GM12873 (cell line): ENCODE data around the gene KLK11.

ENCODE experiments used
- TF ChIP-seq, protein P1 (sequence below): IDR thresholded peaks from 2 replicates; pipeline ENCODE4 v1.5.1; 2012; ENCODE audit warnings: low read depth, mild to moderate bottlenecking, moderate library complexity, low read length, control low read depth; ENCODE audit not compliant: insufficient read depth; ENCODE audit errors: missing control alignments

Gene KLK11

DNA sequence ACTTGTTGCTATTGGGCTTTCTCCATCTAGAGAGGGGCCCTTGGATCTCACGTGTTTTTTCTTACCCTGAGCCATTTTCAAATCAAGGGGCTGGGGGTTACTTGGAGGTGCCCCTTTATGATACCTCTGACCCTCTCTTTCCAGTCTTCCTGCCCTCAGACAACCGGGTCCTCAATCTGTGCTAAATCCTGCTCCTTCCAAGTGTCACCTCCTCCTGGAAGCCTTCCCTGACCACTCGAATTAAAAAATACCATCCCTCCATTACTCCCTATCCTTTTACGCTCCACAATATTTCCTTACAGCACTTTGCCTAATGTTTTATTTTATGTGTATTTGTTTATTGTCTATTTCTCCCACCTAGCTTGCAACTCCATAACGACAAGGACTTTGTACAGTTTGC lies 28.4 kb downstream of the KLK11 start:
- TF ChIP-seq, protein P1, sequence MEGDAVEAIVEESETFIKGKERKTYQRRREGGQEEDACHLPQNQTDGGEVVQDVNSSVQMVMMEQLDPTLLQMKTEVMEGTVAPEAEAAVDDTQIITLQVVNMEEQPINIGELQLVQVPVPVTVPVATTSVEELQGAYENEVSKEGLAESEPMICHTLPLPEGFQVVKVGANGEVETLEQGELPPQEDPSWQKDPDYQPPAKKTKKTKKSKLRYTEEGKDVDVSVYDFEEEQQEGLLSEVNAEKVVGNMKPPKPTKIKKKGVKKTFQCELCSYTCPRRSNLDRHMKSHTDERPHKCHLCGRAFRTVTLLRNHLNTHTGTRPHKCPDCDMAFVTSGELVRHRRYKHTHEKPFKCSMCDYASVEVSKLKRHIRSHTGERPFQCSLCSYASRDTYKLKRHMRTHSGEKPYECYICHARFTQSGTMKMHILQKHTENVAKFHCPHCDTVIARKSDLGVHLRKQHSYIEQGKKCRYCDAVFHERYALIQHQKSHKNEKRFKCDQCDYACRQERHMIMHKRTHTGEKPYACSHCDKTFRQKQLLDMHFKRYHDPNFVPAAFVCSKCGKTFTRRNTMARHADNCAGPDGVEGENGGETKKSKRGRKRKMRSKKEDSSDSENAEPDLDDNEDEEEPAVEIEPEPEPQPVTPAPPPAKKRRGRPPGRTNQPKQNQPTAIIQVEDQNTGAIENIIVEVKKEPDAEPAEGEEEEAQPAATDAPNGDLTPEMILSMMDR: no peak

DNA sequence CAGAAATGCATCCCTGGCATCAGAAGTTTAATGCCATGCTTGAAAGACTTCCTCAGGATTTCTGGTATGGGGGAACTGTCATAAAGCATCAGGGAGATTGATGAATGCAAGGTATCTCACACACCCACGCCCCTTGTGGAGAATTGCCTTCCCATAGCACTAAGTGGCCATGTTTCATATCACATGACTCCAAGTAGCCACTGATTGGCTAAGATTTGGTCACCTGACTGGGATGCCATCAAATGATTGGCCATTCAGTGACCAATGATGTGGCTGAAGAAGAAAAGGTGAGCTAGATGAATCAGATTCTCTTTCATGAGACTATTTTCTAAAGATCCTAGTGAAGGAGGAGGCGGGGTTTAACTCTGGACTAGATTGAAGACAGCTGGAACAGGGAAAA lies 32.3 kb downstream of the KLK11 start:
- TF ChIP-seq, protein P1: no peak

DNA sequence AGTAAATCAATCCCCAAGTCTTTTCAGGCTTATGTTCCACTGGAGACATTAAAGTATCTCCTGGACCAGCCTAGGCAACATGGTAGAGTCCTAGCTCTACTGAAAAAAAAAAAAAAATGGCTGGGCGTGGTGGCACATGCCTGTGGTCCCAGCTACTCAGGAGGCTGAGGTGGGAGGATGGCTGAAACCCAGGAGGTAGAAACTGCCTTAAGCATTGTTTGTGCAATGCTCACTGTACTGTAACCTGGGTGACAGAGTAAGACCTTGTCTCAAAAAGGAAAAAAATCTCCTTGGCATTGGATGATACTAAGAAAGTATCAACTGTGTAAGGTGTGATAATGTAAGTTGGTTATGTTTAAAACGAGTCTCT lies 33.8 kb downstream of the KLK11 start:
- TF ChIP-seq, protein P1: no peak

DNA sequence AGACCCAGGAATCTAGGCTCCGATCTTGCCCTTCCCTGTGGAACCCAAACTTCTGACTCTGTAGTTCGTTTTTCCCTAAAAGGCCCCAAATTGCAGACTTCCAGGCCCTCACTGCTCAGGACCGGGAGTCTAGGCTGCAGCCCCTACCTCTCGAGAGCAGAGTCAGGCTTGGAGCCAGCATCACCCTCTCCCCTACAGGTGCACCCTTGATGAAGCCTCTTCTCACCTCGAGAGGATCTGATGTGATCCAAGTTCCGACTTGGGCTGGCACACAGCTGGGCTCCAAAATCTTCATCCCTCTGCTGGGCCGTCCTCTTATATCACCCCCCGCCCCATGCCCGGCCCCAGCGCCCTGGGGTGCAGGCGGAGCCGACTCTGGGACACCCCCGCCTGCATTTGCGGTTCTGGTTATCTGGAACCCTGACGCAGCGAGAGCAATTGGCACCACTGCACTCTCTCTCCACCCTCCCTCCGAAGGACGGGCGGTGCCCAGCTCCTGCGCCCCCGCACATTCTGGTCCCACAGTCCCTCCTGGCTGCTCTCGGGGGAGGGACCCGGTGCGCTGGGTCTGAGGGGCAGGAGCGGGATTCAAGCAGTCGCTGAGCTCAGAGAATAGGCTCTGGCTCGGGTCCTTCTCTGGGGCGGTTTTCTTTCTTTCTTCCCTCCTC lies 42.7 kb downstream of the KLK11 start, which contains the start of gene KLK7:
Gene KLK7 (minus strand): TSS at position 293 of the 668 bp plus-strand sequence. CDS start 1,518 bp downstream, outside the sequence.
- TF ChIP-seq, protein P1: no peak

DNA sequence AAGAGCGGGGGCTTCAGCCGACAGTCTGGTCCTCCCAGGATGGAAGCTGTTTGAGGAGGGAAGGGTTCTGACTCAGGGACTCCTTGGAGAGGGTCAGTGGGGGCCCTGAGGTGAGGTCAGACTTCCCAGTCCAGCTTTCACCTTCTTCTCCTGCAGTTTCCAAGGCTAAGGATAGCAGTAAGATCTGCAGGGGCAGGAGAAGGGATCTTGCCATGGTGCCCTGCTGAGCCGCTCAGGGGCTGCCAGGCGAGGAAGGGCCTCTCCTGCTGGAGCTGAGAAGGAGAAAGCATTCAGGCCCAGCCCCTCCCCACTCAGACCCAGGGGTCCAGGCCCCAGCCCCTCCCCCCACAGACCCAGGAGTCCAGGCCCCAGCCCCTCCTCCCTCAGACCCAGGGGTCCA lies 44.2 kb downstream of the KLK11 start:
- TF ChIP-seq, protein P1: no peak

DNA sequence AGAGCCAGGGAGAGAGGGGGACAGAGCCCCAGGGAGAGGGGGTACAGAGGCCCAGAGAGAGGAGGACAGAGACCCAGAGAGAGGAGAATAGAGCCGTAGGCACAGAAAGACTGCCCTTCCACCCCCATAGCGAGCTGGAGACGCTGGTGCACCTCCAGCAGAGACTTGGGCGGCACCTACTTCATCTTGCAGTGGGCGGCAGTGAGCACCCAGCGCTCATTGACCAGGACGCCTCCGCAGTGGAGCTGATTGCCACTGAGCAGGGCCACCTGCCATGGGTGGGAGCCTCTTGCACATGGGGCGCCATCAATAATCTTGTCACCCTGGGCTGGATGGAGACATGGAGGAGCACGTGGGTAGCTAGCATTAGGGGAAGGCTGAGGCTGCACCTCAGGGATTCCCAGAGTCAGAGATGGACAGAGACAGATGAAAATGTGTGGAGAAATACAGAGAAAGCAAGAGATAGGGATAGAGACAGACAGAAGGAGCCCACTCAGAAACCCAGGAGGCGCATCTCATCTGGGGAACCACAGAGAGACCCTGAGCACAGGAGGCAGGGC lies 44.7 kb downstream of the KLK11 start:
- TF ChIP-seq, protein P1: no peak

DNA sequence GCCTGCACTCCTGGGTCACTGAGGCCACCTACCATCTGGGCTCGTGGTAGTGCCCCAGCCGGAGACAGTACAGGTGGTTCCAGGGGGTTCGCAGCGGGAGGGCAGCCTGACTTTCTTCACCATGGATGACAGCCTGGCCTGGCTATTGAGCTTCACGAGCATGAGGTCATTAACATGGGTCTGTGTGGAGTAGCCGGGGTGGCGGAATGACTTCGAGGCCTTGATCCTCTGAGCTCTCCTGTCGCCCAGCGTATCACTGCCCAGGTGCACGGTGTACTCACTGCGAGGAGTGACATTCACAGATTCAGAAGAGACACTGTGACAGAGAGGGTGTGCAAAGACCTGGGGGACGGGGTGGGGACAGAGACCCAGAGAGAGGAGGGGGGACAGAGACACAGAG lies 46.2 kb downstream of the KLK11 start:
- TF ChIP-seq, protein P1: no peak
